Stimulated activated CD8-positive, alpha-beta memory T cell treated with anti-CD3 and anti-CD28 coated beads, Interleukin-15, amount 100 ng/mL, for 48 hours (primary cell): ENCODE data around the gene ABCG5.

Experiments used
- DNase-seq, 2 donors: peaks; one replicate each; pipeline ENCODE4 v3.0.0-alpha.2; 2020; ENCODE audit warnings: low read depth in 2 of 2

ABCG5 gene

GRCh38 chr2:43838560-43839267 lies at the start of gene ABCG5, which contains the start of gene ABCG8:
ABCG5 (minus strand) TSS chr2:43838839; CDS start chr2:43838679, 160 bp downstream.
ABCG8 (plus strand) TSS chr2:43838971; CDS start chr2:43839054, 83 bp downstream.
- no peak for DNase-seq

DNA sequence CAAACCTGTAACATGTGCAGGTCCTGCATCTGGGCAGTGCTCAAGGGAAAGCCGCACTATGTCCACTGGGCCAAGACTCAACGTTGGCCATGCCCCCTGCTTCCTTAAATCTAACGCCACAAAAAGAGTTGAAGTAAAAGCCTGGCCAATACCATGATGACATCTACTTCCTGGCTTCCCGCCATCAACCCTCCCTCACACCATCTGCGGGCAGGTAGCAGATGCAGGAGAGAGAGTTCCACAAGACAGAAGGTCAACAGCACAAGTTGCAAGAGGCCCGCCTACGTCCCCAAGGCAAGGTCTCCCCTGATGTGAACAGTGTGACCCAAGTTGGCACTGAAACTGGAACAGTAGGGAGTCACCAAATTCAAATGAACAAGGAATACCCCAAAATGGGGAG lies 48.5 kb upstream of the ABCG5 start:
- DNase-seq = no peak

DNA sequence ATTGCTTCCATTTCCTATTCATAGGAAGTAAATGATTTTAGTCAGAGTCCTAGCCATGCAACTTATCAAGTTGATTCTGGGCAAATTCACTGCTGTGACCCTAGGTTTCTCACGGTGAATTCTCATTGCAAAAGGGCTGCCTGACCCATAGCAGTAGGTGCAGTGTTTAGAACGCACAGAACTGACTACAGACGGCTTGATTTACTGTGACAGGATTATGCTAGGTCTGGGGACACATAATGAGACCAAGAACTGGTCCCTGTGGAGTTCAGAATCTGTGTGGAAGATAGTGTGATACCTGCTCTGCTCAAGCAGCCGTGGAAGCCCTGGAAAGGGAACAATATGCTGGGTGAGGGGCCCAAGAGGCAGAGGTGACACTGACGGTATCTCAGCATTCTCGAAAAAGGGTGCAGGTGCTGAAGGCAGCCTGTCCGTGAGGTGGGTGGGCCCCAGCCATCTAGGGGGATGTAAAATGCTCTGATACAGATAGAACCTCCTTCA lies 46.5 kb upstream of the ABCG5 start:
- DNase-seq = no peak

- DNase-seq = no peak
These were observed 46.0 kb upstream of the ABCG5 start for GRCh38 chr2:43884689-43885088.

GRCh38 chr2:43882312-43882711 lies 43.7 kb upstream of the ABCG5 start:
- no peak for DNase-seq

- no peak for DNase-seq
These were observed 42.3 kb upstream of the ABCG5 start for GRCh38 chr2:43880952-43881351.

DNA sequence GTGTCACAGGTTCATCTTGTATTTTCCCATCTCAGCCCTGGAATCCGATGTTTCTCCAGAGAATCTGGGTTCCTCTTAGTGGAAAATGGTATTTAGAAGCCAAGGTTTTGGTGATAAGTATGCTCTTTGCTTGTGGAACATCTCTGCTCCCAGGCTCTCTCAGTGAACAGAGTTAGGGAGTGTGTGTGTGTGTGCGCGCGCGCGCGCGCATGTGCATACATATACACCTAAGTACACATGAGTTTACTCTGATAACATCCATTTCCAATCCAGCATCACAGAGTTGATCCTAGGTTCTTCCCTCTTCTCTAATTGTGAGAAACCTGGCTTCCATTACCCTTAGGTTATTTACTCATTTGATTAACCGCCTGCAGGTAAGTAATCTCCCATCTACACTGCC lies 41.8 kb upstream of the ABCG5 start:
- no peak for DNase-seq

DNA sequence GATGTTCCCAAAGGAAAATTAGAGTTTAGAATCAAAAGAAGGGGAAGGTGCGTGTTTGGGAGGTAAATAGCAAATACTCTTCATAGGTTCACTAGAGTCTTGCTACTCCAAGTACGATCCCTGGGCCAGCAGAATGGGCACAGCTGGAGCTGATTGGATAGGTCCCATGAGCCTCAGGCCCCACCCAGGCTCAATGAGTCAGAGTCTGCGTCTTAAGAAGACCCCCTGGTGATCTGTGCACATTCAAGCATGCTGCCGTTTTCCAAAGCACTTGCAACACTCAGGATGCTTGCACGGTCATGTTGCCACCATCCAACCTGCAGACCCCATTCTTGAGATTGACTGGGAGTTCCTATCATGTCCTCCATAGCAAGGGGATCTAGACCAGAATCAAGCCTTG lies 40.6 kb upstream of the ABCG5 start:
- no peak for DNase-seq

DNA sequence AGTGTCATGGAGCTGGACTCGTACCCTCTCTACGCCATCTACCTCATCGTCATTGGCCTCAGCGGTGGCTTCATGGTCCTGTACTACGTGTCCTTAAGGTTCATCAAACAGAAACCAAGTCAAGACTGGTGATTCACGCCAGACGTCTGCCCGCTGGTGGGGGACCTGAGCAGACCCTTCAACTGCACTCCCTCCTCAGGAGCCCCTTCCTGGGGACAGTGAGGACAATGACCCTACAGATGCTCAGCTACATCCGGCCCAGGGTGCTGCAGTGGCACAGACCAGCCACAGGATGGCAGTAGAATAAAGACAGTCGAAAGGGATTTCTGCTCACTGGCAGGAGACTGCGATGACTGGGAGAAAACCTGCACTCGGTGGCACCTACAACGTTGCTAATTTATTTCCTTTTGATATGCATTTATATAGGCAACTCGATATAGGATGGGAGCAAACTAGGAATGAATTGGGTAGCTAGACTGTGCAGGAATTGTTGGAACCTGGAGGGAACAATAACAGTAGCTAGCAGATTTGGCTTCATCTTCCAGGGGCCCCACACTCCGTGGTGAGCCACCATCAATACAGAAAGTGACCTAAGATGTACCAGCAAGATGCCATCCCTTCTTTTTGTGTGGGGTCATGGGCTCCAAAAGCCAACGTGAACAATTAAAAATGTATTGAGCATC lies 39.3 kb upstream of the ABCG5 start:
- peak; percentile 35 to 60 for DNase-seq

DNA sequence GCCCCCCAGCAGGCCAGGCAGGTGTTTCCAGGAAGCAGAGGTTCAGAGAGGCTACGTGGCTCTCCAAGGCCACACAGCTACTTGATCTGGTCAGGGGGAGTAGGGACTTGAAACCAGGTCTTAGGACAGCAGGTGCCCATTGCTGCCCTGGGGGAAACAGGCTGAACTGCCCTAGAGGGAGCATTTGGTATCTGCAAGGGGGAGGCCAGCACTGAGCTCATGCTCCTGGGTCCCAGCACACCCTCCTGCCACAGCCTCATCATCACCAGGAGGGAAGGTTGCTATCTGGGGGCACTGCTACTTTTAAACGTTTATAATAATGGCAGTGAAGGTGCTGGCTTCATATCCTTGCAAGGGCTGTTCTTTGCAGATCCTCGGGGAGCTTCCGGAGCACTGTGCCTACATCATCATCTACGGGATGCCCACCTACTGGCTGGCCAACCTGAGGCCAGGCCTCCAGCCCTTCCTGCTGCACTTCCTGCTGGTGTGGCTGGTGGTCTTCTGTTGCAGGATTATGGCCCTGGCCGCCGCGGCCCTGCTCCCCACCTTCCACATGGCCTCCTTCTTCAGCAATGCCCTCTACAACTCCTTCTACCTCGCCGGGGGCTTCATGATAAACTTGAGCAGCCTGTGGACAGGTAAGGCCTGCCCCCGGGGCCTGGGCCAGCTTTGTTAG lies 36.3 kb upstream of the ABCG5 start:
- no peak for DNase-seq

- DNase-seq = no peak
These were observed 33.5 kb upstream of the ABCG5 start for GRCh38 chr2:43872151-43872550.

GRCh38 chr2:43855292-43855691 lies 16.7 kb upstream of the ABCG5 start:
- no peak for DNase-seq

DNA sequence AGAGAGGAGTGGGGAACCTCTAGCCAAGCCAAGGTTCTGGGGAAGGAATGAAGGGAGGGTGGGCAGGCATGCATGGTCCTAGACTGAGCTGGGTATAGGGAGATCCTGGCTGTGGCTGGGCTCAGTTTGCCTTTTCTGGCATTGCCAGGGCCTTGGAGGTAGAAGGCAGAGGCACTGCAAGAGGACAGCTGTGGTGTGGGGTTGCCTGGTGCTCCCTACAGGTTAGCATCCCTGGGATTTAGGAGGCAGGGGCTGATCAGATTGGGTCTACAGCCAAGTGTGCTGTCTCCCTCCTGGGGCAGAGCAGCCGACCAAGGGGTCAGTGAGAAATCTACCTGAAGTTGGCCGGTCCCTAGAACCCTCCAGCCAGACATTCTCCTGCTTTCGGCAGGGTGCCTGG lies 16.0 kb upstream of the ABCG5 start:
- DNase-seq = no peak

DNA sequence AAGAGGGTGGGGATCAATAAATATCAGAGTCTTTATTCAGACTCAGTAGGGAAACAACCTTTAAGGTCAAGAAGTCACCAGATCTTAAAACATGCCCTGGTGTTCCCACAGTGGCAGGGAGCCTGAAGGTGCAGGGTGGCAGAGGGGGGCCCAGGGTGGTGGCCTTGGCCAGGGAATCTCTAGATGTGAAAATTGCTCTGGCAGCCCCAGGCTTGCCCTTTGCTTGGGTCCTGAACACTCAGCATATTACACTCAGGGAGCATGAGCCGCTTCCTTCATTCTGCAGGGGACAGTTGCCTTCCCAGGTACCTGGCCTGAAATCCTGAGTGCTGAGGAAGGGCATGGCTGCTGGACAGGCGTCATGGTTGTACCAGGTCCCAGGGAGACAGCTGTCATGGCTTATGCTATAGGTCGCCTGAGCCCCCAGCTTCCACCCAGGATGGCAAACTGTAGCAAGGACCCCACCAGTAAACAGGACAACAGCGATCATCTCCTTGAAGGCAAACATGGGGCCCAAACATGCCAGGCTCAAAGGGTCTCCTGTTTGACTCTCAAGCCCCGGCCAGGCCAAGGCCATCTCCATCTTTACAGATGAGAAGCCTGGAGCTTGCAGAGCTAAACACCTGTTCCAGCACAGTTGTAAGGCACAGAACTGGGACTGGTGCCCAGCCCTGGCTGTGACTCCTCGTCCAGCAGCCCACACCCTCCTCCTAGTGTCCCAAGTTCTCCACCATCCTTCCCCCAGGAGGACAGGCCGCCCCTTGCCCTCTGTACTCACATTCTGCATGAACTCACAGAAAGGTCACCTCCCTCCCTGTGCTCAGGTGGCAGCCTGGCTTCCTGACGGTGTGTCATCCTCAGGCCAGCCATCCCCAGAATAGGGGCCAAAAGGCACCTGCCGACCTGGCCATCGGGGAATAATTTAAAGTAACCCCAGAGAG lies 14.8 kb upstream of the ABCG5 start:
- no peak for DNase-seq

DNA sequence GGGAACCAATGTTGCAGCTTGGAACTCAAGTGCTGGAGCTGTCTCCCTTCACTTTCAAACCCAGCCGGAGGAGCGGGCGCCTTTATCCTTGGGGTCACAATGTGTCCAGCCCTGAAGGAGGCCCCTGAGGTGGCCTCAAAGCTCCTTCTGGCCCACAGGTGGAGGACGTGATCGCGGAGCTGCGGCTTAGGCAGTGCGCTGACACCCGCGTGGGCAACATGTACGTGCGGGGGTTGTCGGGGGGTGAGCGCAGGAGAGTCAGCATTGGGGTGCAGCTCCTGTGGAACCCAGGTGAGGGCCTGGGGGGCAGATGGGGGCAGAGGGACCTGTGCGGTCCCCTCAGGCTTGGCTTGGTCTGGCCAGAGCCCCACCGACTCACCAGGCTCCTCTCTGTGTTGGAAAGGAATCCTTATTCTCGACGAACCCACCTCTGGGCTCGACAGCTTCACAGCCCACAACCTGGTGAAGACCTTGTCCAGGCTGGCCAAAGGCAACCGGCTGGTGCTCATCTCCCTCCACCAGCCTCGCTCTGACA lies 13.6 kb upstream of the ABCG5 start:
- DNase-seq = no peak

DNA sequence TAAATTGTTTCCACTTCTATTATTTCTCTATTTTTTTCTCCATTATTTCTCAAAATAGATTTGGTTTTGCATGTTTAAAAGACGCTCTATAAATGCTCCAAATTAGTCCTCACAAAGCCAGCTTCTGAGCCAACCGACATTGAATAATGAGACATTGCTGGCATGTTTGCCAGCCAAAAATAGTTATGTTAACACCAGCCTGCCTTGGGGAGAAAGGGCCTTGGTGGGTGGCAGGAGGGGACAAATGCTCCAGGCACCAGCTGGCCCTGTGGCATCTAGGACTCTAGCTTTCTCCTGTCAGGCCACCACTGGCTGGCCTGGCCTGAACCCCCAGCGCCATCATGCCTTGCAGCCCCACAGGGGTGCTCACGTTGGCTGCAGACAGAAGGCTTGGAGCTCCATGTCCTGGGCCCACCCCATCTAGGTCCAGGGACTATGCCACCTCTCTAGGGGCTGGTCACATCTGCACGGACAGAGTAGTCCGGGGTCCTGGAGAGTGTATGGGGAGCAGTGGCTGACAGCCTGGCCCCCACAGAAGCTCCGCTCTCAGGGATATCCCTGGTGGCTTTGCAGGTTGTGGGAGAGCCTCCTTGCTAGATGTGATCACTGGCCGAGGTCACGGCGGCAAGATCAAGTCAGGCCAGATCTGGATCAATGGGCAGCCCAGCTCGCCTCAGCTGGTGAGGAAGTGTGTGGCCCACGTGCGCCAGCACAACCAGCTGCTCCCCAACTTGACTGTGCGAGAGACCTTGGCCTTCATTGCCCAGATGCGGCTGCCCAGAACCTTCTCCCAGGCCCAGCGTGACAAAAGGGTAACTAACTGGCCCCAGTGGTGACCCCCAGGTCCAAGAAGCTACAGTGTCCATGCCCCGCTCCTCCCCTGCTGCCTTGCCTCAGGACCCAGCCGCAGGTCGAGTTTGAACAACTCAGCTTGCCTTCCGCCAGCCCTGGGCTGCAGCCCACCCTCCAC lies 12.7 kb upstream of the ABCG5 start:
- no peak for DNase-seq

DNA sequence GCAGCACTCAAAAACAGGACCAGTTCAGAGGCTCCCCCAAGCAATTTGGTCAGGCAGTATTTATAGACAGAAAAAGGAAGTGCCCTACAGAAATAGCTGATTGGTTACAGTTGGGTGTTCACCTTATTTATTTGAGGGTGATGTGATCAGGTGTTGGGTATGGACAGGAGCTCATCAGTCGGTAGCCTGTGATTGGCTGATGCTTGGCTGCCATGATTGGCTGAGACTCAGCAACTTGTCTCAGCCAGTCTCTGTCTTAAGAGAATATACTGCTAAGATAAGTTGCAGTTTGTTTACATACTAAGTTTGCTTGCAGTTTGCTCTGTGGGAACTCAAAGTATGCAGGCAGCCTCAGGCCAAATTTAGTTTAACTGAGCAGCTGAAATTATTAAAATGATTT lies 9.6 kb upstream of the ABCG5 start:
- DNase-seq = no peak

DNA sequence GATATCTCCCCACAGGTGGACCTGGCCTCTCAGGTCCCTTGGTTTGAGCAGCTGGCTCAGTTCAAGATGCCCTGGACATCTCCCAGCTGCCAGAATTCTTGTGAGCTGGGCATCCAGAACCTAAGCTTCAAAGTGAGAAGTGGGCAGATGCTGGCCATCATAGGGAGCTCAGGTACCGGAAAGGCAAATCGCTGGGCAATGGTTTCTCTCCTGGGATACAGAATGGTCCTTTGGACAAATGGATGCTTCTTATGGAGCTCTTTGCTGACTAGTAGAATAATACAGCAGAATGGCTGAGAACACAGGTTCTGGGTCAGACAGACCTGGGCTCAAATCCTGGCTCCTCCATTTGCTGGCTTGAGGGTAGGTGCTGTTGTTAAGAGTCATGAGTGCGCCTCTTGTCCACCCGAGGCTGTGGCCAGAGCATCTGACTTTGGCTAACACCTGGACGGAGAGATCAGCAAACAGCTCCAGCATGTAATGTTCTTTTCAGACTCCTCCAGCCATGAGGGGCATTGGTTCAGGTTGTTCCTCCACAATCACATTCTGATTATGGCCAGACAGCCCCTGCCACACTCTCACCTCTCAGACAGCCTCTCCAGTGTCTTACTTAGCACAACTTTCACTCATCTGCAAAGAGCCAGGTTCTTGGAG lies 7.6 kb upstream of the ABCG5 start:
- no peak for DNase-seq

DNA sequence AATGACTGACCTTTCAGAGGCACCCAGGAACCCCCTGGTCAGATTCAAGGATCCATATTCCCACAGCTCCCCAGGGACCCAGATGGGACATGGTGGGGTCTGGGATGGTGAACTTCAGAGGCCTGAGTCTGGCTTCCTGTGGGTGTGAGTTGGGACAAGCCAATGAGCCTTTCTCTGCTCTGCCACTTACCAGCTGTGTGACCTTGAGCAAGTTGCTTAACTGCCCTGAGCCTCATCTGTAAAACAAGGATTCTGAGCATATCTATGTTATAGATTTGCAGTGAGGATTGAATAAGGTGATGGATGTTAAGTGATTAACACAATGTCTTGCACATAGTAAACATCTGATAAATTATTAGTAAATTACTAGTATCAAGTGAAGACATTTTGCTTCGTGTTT lies 6.5 kb upstream of the ABCG5 start:
- no peak for DNase-seq

GRCh38 chr2:43842866-43843226 lies 4.2 kb upstream of the ABCG5 start:
- DNase-seq = no peak
